ENCODE data around the gene LLPH. TPM values are rescaled to one million over a fixed set of nuclear protein-coding genes. Genes with fewer than 3 reads are reported as not detected.
A peak's percentile ranks its signal among the peaks of the same experiment; 100 is the strongest.

The LLPH gene
- total and polyA plus RNA-seq, 2 donors = 20.3 to 29.2 TPM

DNA sequence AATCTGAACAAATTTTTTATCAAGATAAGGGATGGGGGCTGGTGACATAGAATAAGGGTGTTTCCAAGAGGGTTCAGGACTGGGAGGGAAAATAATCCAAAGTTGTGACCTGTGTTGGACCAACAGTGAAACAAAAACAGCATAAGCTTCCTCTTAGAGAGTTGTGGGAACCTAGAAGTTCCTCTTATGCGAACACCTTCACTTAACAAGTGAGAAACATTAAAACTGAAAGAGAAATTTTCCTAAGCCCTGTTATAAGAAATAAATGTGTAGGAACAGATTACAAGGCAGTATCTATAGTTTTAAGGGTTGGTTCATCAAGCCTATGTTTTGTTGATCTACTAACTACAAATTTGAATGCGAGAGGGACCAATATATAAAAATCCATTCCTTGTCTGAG, 58.4 kb downstream of the LLPH start:
- H3K36me3 ChIP-seq (ENCODE audit: control insufficient read depth in 2 of 2, insufficient read depth in 2 of 2, low read length in 1 of 2) = no peaks in the 10 kb centered on the region
- peak in 1 of 9 donors; percentile 13 for DNase-seq (ENCODE audit: low read depth in 6 of 9, low spot score in 9 of 9)
- H3K27ac ChIP-seq (ENCODE audit: low read depth in 1 of 2, low read length in 1 of 2) = no peak overlapping the region
- no peaks in the 10 kb centered on the region for H3K27me3 ChIP-seq (ENCODE audit: control insufficient read depth in 2 of 2, insufficient read depth in 1 of 2, low read length in 1 of 2)
- WGBS = 30% methylated on average over 2 of the region's 2 CpGs
- H3K9me3 ChIP-seq (ENCODE audit: control insufficient read depth in 2 of 2, insufficient read depth in 1 of 2, low read length in 1 of 2) = no peaks in the 10 kb centered on the region
- no peak overlapping the region for H3K4me3 ChIP-seq (ENCODE audit: low read length in 2 of 2)
- no peaks in the 10 kb centered on the region for H3K4me1 ChIP-seq (ENCODE audit: control insufficient read depth in 2 of 2, insufficient read depth in 2 of 2, low read length in 2 of 2)

DNA sequence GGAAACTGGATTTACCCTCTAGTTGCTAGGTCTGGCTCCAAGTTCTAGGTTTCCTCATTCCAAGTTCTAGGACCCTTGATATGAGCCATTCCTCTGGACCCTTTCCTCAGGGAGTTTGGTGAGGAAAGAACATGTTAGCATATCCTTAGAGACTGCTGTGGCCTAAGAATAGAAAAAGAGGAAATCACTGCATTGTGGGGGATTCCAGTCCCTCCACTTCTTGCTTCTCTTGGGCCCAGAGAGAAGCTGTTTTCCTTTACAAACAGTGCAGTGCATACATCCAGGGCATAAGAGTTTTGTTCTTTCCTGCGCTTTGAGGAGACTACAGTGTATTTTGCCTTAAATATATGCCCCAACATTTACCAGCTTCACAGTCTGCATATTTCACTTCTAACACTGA, 59.0 kb downstream of the LLPH start:
- no peak for DNase-seq (ENCODE audit: low read depth in 6 of 9, low spot score in 9 of 9)
- WGBS = 95% methylated on average over 1 of the region's 1 CpG

DNA sequence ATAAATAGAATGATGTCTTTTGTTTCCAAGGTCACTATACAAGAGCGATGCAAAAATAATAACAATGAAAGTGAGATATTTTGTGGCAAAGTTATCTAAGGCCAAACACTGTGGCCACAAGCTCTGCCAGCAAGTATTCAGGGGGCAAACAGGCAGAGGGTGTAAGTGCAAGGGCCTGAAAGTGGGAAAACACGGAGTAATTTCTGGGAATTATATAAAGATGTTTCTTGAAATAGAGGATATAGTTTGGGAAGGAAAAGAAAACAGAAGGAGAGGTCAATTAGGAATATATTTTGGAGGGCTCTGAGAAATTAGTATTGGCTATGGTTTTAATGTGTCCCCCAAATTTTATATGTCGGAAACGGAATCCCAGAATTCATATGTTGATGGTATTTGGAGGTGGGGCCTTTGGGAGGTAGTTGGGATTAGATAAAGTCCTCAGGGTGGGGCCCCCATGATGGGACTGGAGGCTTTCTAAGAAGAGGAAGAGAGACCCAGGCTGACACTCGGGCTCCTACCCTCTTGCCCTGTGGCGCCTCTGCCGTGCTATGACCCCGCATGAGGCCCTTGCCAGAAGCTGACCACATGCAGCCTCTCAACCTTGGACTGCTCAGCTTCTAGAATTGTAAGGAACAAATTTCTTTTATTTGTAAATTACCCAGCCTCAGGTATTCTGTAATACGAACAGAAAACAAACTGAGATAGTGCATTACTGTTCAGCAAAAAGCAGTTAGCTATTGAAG, 60.0 kb downstream of the LLPH start:
- no peaks in the 10 kb centered on the region for H3K27me3 ChIP-seq (ENCODE audit: control insufficient read depth in 2 of 2, insufficient read depth in 1 of 2, low read length in 1 of 2)
- H3K36me3 ChIP-seq (ENCODE audit: control insufficient read depth in 2 of 2, insufficient read depth in 2 of 2, low read length in 1 of 2) = no peaks in the 10 kb centered on the region
- no peaks in the 10 kb centered on the region for H3K4me1 ChIP-seq (ENCODE audit: control insufficient read depth in 2 of 2, insufficient read depth in 2 of 2, low read length in 2 of 2)
- H3K27ac ChIP-seq (ENCODE audit: low read depth in 1 of 2, low read length in 1 of 2) = no peak overlapping the region
- H3K9me3 ChIP-seq (ENCODE audit: control insufficient read depth in 2 of 2, insufficient read depth in 1 of 2, low read length in 1 of 2) = no peaks in the 10 kb centered on the region
- 96% methylated on average over 9 of the region's 9 CpGs for WGBS
- H3K4me3 ChIP-seq (ENCODE audit: low read length in 2 of 2) = no peak overlapping the region
- DNase-seq (ENCODE audit: low read depth in 6 of 9, low spot score in 9 of 9) = no peak

More for the DNA sequence above, 59.0 kb downstream of the LLPH start:
- no peak overlapping the region for H3K4me3 ChIP-seq (ENCODE audit: low read length in 2 of 2)
- H3K36me3 ChIP-seq (ENCODE audit: control insufficient read depth in 2 of 2, insufficient read depth in 2 of 2, low read length in 1 of 2) = no peaks in the 10 kb centered on the region
- H3K4me1 ChIP-seq (ENCODE audit: control insufficient read depth in 2 of 2, insufficient read depth in 2 of 2, low read length in 2 of 2) = no peaks in the 10 kb centered on the region
- H3K27ac ChIP-seq (ENCODE audit: low read depth in 1 of 2, low read length in 1 of 2) = no peak overlapping the region
- no peaks in the 10 kb centered on the region for H3K27me3 ChIP-seq (ENCODE audit: control insufficient read depth in 2 of 2, insufficient read depth in 1 of 2, low read length in 1 of 2)
- no peaks in the 10 kb centered on the region for H3K9me3 ChIP-seq (ENCODE audit: control insufficient read depth in 2 of 2, insufficient read depth in 1 of 2, low read length in 1 of 2)

DNA sequence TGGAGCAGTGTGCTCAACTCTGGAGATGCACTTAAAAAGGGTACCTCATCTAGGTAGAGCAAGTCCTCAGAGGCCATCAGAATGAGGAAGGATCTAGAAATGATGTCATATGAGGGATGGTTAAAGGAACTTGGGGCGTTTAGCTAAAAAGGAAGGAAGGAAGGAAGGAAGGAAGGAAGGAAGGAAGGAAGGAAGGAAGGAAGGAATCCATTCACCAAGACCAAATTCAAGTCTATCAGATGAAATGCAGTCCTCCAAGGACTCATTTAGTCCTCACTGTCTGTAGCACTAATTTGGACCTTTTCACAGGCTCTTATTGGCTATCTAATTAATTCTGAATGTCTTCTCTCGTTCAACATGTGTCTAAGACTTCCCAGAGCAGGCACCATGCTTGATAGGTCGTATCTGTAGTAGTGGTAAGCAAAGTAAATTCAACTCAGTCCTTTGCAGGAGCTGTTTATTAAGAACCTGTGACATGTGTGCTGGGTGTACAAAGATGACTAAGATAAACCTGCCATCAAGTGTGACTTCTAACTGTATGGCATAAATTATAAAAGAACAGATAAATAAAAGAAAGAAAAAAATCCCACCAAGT, 63.5 kb downstream of the LLPH start:
- H3K4me1 ChIP-seq (ENCODE audit: control insufficient read depth in 2 of 2, insufficient read depth in 2 of 2, low read length in 2 of 2) = no peaks in the 10 kb centered on the region
- DNase-seq (ENCODE audit: low read depth in 6 of 9, low spot score in 9 of 9) = no peak
- no peaks in the 10 kb centered on the region for H3K36me3 ChIP-seq (ENCODE audit: control insufficient read depth in 2 of 2, insufficient read depth in 2 of 2, low read length in 1 of 2)
- H3K9me3 ChIP-seq (ENCODE audit: control insufficient read depth in 2 of 2, insufficient read depth in 1 of 2, low read length in 1 of 2) = no peaks in the 10 kb centered on the region
- no peaks in the 10 kb centered on the region for H3K27me3 ChIP-seq (ENCODE audit: control insufficient read depth in 2 of 2, insufficient read depth in 1 of 2, low read length in 1 of 2)
- no peak overlapping the region for H3K27ac ChIP-seq (ENCODE audit: low read depth in 1 of 2, low read length in 1 of 2)
- H3K4me3 ChIP-seq (ENCODE audit: low read length in 2 of 2) = no peak overlapping the region
- WGBS = 35% methylated on average over 3 of the region's 3 CpGs

Other genes starting within 250 kb of the LLPH start
- 88.7 TPM for gene TMBIM4, start 39.2 kb upstream of the LLPH start, total RNA-seq
- gene TMBIM4, start 39.2 kb upstream of the LLPH start, polyA plus RNA-seq = 144 TPM
- gene IRAK3, start 58.5 kb upstream of the LLPH start, total RNA-seq = 2.5 TPM
- 5.9 TPM for gene IRAK3, start 58.5 kb upstream of the LLPH start, polyA plus RNA-seq
- 5.4 TPM for gene HELB, start 171.7 kb upstream of the LLPH start, total RNA-seq
- 3.2 TPM for gene HELB, start 171.7 kb upstream of the LLPH start, polyA plus RNA-seq